Stomach (tissue), 9 donors: Measurements from ENCODE around the gene HES6. TPM values are rescaled to one million over a fixed set of nuclear protein-coding genes. Genes with fewer than 3 reads are reported as not detected.

Source experiments
- DNase-seq, 2 donors: peaks; one replicate each; pipeline versions ENCODE4 v3.0.0 to v3.0.0-alpha.2; 2013 to 2019
- H3K27ac ChIP-seq, 5 donors: fragments of 200-600 bp in 4 of 5; sonication (generic) in 4 of 5; one replicate each; pipeline ENCODE4 v1.5.1; 2013 to 2019; ENCODE audit warnings: mild to moderate bottlenecking in 1 of 5, moderate library complexity in 1 of 5
- H3K27me3 ChIP-seq, 3 donors: fragments of 200-600 bp; sonication (generic); one replicate each; pipeline ENCODE4 v1.5.1; 2017 to 2019; ENCODE audit warnings: mixed run types in 1 of 3
- H3K36me3 ChIP-seq, 4 donors: fragments of 200-600 bp; sonication (generic); 1 replicate in 3 of 4; 2 replicates in 1 of 4; pipeline ENCODE4 v1.5.1; 2016 to 2019
- H3K4me1 ChIP-seq, 4 donors: fragments of 200-600 bp; sonication (generic); one replicate each; pipeline ENCODE4 v1.5.1; 2016 to 2019
- H3K4me3 ChIP-seq, 4 donors: fragments of 200-600 bp; sonication (generic) in 3 of 4; one replicate each; pipeline ENCODE4 v1.5.1; 2016 to 2019; ENCODE audit warnings: mild to moderate bottlenecking in 1 of 4
- H3K9me3 ChIP-seq, 4 donors: fragments of 200-600 bp; sonication (generic); one replicate each; pipeline ENCODE4 v1.5.1; 2016 to 2019
- EP300 ChIP-seq: sonication (generic); formaldehyde crosslinking; IDR thresholded peaks from one replicate; pipeline ENCODE4 v1.6.1; 2017; ENCODE audit warnings: antibody characterized with exemption
- POLR2A ChIP-seq, 4 donors: fragments of 450-650 bp; IDR thresholded peaks; one replicate each; pipeline ENCODE4 v1.6.1; 2016; ENCODE audit warnings: antibody characterized with exemption in 4 of 4, control low read depth in 2 of 4, mild to moderate bottlenecking in 1 of 4, moderate library complexity in 1 of 4
- POLR2AphosphoS5 ChIP-seq, 3 donors: sonication (generic); formaldehyde crosslinking; IDR thresholded peaks; one replicate each; pipeline ENCODE4 v1.6.1; 2016; ENCODE audit warnings: antibody characterized with exemption in 3 of 3
- WGBS, 5 donors: extraction: QIAGEN DNeasy Blood & Tissue Kit in 3 of 5; methylation state at CpG; one replicate each; pipeline versions ENCODE4 v1.1.5 to v1.1.7; 2013 to 2018; 5-methylcytosine and 5-hydroxymethylcytosine counted together
- intact Hi-C: fragments of 100-400 bp; cut with DNase I; formaldehyde crosslinking; loops from one replicate; pipeline ENCODE4 v1.15.1; 2023; ENCODE audit warnings: low total_unique reads
- polyA plus RNA-seq, 3 donors: library from polyadenylated mRNA; stranded (reverse); fragments of 200-250 nt; gene quantifications; one replicate each; pipeline ENCODE4 v1.2.3, GENCODE V29; 2013
- total RNA-seq, 5 donors: library from RNA; depleted of rRNA; stranded (reverse); fragments of >200 nt; gene quantifications; one replicate each; pipeline versions ENCODE4 v1.1.0 to v1.2.3, GENCODE V29; 2014 to 2016
- TF ChIP-seq, protein P1 (sequence below), 7 experiments: fragments of 450-650 bp in 4 of 7; fragments of 200-600 bp in 3 of 7; sonication (generic) in 3 of 7; IDR thresholded peaks; one replicate each; pipeline ENCODE4 v1.5.1; 2016 to 2019; ENCODE audit warnings: antibody characterized with exemption in 7 of 7, control low read depth in 2 of 7, mild to moderate bottlenecking in 1 of 7
- donor health status: healthy with polysubstance abuse.
- donor health status: Bipolar disorder and iron deficiency.
- donor health status: healthy.

The HES6 gene
- total and polyA plus RNA-seq, 8 donors, result 6.7 to 222 (median 17.0) TPM; not detected in 1

DNA sequence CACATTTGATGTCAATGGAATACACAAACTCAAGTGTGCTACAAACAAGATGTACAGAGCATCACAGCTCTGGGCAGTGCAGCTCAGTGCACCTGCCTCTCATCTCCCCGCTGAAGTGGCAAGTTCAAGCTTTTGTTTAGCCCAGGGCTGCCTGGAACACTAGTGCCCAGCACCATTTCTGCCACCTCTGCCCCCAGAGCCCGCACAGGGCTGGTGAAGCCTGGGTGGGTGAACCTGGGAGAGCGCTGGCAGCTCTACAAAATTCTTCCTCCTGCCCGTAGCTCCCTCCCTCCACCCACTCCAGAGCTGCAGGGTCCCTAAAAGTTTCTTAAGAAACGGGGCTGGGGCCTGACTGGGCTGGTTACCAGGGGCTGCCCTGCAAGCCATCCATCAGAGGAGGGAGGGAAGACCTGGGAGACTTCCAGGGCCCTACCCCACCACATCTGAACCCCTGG lies 1.5 kb downstream of the HES6 start:
- 74 to 89% (median 87%) methylated on average over 4 to 5 of the region's 5 CpGs for WGBS, 5 donors
- no peak for DNase-seq
- Histone ChIP-seq H3K27me3 (peaks cover 0 to 35% (median 16%) of the 10 kb centered on the region in 3 donors), H3K4me3 (no peak overlapping the region), H3K27ac (no peak overlapping the region), H3K9me3 (no peaks in the 10 kb centered on the region), H3K4me1 (peaks cover 28 to 46% (median 38%) of the 10 kb centered on the region in 4 donors), H3K36me3 (peaks cover 0 to 2% (median under 1%) of the 10 kb centered on the region in 4 donors)
- intact Hi-C loops, result no loop called here
- no peak for TF ChIP-seq EP300
- no peak for TF ChIP-seq POLR2AphosphoS5 (IDR thresholded peaks at IDR 0.05)
- TF ChIP-seq, protein P1, sequence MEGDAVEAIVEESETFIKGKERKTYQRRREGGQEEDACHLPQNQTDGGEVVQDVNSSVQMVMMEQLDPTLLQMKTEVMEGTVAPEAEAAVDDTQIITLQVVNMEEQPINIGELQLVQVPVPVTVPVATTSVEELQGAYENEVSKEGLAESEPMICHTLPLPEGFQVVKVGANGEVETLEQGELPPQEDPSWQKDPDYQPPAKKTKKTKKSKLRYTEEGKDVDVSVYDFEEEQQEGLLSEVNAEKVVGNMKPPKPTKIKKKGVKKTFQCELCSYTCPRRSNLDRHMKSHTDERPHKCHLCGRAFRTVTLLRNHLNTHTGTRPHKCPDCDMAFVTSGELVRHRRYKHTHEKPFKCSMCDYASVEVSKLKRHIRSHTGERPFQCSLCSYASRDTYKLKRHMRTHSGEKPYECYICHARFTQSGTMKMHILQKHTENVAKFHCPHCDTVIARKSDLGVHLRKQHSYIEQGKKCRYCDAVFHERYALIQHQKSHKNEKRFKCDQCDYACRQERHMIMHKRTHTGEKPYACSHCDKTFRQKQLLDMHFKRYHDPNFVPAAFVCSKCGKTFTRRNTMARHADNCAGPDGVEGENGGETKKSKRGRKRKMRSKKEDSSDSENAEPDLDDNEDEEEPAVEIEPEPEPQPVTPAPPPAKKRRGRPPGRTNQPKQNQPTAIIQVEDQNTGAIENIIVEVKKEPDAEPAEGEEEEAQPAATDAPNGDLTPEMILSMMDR (IDR thresholded peaks at IDR 0.05), result no peak
- no peak for TF ChIP-seq POLR2A (IDR thresholded peaks at IDR 0.05)

DNA sequence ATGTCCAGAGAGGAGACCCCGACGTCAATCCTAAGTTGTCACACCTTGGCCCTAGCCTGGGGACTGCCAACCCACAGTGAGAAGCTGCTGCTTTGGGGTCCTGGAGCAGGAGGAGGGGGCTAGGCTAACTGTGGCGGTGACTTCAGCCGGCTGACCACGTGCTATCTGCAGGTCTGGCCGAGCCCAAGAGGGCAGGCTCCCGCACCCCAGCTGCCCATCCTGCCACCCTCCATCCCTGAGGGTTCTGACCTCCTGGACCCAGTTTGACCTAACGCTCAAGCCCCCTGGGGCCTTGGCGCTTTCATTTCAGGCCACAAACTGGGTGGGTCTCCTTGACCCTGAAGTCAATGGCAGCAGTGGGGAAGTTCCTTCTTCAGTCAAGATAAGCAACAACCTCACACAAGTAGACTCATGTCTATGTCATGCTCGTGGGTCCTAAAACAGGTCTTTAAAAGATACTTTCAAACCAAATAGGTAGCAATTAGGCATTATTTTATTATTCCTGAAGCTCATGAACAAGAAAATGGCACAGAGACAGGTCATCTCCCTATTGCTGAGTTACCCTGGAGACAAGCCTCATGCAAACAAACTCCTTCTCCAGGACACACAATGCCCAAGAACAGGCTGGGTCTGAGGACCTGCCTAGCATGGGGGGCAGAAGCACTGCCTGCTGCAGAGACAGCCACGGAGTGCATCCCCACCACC lies 2.3 kb downstream of the HES6 start:
- 77 to 93% (median 84%) methylated on average over 7 to 11 of the region's 11 CpGs for WGBS, 5 donors

DNA sequence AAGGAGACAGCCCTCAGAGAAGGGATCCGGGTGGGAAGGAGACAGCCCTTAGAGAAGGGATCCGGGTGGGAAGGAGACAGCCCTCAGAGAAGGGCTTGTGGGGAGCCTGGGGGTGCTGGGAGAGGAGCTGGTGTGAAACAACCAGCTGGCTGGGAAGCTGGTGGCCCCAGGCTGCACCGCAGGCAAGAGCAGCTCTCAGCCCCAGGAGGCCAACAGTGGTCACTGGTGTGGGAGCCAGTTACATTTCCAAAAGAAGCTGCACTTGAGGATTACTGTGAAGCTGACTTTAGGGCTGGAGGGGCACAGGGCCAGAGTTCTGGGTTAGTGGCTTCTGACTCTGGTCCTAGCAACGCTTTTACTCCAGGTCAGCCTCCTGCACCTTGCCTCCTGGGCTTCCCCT lies 3.3 kb downstream of the HES6 start:
- no peaks in the 10 kb centered on the region for H3K9me3 ChIP-seq
- H3K4me1 ChIP-seq, result peaks cover 20 to 37% (median 32%) of the 10 kb centered on the region in 4 donors
- 78 to 95% (median 92%) methylated on average over 4 of the region's 4 CpGs for WGBS, 5 donors
- no peak overlapping the region for H3K4me3 ChIP-seq
- H3K27me3 ChIP-seq, result peaks cover 0 to 34% (median 16%) of the 10 kb centered on the region in 3 donors
- no peak overlapping the region for H3K27ac ChIP-seq
- no peak for DNase-seq
- H3K36me3 ChIP-seq, result no peaks in the 10 kb centered on the region
- TF ChIP-seq, protein P1 (IDR thresholded peaks at IDR 0.05), result no peak
- TF ChIP-seq POLR2AphosphoS5 (IDR thresholded peaks at IDR 0.05), result no peak
- no peak for TF ChIP-seq EP300
- no peak for TF ChIP-seq POLR2A (IDR thresholded peaks at IDR 0.05)
- intact Hi-C loops, result no loop called here

More for the DNA sequence above, 2.3 kb downstream of the HES6 start:
- TF ChIP-seq POLR2AphosphoS5 (IDR thresholded peaks at IDR 0.05), result no peak
- TF ChIP-seq, protein P1 (IDR thresholded peaks at IDR 0.05), result no peak
- no peak for TF ChIP-seq POLR2A (IDR thresholded peaks at IDR 0.05)
- TF ChIP-seq EP300, result no peak
- Histone ChIP-seq H3K36me3 (no peaks in the 10 kb centered on the region), H3K9me3 (no peaks in the 10 kb centered on the region), H3K27ac (no peak overlapping the region), H3K4me1 (peaks cover 21 to 41% (median 31%) of the 10 kb centered on the region in 4 donors), H3K4me3 (no peak overlapping the region), H3K27me3 (peaks cover 0 to 35% (median 16%) of the 10 kb centered on the region in 3 donors)
- intact Hi-C loops, result no loop called here
- no peak for DNase-seq

DNA sequence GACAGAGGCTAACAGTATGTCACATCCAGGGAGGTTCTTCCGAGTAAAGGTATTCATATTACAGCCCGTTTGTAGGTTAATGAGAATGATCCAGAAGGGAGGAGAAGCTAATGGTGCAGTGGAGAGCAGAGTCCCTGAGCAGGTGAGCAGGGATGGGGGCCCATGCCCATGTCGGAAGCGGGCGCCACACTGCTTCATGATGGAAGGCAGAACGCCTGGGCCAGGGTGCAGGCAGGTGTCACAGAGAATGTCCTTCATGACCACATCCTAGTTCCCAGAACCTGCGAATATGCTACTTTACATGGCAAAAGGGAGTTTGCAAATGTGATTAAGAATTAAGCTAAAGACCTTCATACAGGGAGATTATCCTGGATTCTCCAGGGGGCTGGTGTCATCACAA lies 4.0 kb downstream of the HES6 start:
- DNase-seq, result no peak
- intact Hi-C loops, result no loop called here
- Histone ChIP-seq H3K36me3 (no peaks in the 10 kb centered on the region), H3K27me3 (peaks cover 0 to 27% (median 14%) of the 10 kb centered on the region in 3 donors), H3K4me1 (peaks cover 17 to 35% (median 33%) of the 10 kb centered on the region in 4 donors), H3K9me3 (no peaks in the 10 kb centered on the region), H3K27ac (no peak overlapping the region), H3K4me3 (no peak overlapping the region)
- no peak for TF ChIP-seq POLR2AphosphoS5 (IDR thresholded peaks at IDR 0.05)
- TF ChIP-seq POLR2A (IDR thresholded peaks at IDR 0.05), result no peak
- TF ChIP-seq, protein P1 (IDR thresholded peaks at IDR 0.05), result no peak
- TF ChIP-seq EP300, result no peak
- 84 to 91% (median 88%) methylated on average over 6 to 7 of the region's 7 CpGs for WGBS, 5 donors
